GM20431 (cell line): Measurements from ENCODE around the gene OR9Q1.

Source experiments
- in situ Hi-C: fragments of 300-500 bp; cut with MseI, MboI; formaldehyde crosslinking; loops from one replicate; pipeline ENCODE4 v1.15.0; 2020; ENCODE audit warnings: low sequenced_read_pairs; ENCODE audit not compliant: unreplicated experiment

OR9Q1 gene

DNA sequence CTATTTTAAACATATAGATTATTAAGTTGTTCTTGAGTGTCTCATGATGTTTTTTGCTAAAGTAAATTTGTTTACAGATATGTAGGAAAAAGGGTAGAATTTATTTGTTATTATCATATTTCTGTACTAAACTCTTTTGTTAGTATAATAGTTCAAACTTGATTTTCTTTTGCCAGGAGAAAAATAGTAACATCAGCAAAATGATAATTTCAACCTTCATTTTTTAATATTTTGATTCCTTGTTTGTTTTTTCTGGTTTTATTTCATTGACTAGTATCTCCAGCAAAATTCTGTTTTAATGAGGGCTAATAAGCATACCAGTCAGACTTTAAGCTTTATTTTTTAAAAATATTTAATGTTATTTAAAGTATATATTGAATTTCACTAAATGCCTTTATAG, 192.8 kb downstream of the OR9Q1 start:
- in situ Hi-C loops = no loop called here

DNA sequence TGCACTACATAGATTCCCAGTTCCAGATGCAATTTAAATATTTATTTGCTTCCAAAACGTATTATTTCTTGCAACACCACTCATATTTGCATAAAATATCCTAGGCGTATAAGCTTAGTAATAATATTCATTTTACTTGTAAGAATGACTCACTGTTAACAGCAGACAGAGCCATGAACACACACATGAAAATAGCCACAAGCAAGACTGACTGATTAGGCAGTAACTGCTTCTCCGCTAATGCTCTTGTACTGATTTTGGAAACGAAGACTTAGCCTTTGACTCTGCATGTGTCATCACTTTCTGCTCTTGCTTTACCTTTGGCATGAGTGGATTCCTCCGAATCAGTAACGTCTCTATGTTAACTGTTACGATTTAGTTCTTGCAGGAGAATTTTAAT, 199.0 kb downstream of the OR9Q1 start:
- in situ Hi-C loops = no loop called here

DNA sequence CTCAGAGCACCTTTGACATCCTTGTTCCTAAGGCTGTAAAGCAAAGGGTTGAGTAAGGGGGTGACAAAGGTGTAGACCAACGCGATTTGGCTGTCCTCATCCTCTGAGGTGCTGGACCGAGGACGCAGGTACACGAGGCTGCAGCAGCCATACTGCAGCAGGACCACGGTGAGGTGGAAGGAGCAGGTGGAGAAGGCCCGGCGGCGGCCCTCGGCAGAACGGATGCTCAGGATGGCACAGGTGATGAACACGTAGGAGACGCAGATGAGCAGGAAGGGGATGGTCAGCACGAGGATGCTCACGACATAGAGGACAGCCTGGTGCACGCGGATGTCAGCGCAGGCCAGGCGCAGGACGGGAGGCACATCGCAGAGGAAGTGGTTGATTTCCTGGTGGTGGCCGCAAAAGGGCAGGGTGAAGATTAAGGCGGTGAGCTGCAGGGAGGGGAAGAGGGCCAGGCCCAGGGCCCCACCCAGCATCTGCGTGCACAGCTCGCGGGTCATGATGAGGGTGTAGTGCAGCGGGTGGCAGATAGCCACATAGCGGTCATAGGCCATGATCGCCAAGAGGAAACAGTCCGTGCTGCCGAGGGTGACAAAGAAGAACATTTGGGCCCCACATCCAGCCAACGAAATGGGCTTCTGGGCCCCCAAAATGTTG, 204.4 kb downstream of the OR9Q1 start:
- in situ Hi-C loops = no loop called here
